GM11168 (cell line): ENCODE data around the gene MCM3AP.

ENCODE experiments used
- in situ Hi-C: fragments of 300-500 bp; cut with MboI; formaldehyde crosslinking; loops from one replicate; pipeline ENCODE4 v1.12.0; 2022; ENCODE audit warnings: low sequenced_read_pairs; ENCODE audit not compliant: unreplicated experiment

The MCM3AP gene

DNA sequence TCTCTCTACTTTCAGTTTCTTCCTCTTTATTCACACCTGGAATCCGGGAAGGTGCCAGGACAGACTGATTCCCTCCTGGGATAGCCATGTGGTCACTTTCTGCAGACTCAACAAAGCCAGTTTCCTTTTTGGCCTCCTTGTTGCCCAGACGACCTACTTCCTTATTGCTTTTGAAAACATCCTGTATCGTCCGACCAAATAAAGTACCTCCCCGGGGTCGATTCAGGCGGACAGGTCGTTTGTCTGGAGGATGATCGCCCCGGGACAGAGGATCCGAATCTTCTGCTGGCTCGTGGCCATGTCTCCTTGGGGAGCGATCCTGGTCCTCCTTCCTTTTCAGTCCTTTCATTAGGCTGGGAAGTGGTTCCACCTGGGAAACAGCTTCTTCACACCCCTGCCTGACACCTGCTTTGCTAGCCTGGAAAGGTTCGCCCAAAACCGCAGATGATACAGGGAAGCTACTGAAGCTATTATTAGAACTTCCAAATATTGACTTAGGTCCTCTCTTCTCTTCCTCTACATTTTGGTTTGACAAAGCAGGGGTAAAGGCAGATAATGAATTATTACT is 1.2 kb downstream of the MCM3AP start:
- in situ Hi-C loops, result no loop called here

GRCh38 chr21:46274797-46275390 is 10.5 kb downstream of the MCM3AP start:
- in situ Hi-C loops, result no loop called here

- in situ Hi-C loops, result no loop called here
These were observed 12.1 kb downstream of the MCM3AP start for GRCh38 chr21:46273341-46273740.

DNA sequence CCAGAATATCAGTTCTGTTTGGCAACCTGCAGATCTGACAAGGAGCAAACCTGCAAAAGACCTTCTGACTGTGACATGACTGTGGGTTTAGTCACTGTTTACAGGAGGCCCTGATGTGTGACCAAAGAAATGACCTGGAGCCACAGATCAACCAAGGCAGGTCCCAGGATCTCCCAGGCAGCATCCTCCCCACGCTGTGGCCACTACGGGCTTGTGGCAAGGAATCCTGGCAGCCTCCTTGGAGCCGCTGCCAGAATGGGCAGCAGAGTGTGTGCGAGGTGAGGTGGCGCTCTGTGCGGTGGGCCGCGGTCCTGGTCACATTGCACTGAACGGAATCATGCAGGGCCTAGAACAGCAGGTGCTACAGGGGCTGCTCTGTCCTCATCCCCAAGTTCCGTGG is 15.9 kb downstream of the MCM3AP start:
- in situ Hi-C loops, result no loop called here

DNA sequence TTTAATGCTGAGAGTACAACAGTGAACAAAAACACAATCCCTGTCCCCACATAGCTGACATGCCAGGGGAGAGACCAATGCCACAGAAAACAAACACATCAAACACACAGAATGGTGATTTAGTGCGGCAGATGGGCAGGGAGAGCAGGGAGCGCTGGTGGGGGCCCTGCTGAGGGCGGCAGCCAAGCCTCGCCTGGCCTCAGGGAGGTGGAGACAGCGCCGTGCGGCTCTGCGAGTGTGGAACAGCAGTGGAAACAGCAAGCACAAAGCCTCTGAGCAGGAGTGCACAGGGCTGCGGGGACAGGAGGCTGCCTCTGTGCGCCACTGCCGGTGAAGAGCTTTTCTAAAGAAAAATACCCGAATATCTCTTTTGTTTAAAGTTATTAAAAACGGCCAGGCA is 17.0 kb downstream of the MCM3AP start:
- in situ Hi-C loops, result no loop called here

GRCh38 chr21:46266946-46267345 is 18.5 kb downstream of the MCM3AP start:
- in situ Hi-C loops, result no loop called here

- in situ Hi-C loops, result no loop called here
These were observed 19.5 kb downstream of the MCM3AP start for GRCh38 chr21:46265736-46266525.

- in situ Hi-C loops, result no loop called here
These were observed 20.7 kb downstream of the MCM3AP start for GRCh38 chr21:46264690-46265144.

GRCh38 chr21:46264046-46264689 is 21.2 kb downstream of the MCM3AP start:
- in situ Hi-C loops, result no loop called here

GRCh38 chr21:46256501-46256994 is 28.9 kb downstream of the MCM3AP start:
- in situ Hi-C loops, result no loop called here

DNA sequence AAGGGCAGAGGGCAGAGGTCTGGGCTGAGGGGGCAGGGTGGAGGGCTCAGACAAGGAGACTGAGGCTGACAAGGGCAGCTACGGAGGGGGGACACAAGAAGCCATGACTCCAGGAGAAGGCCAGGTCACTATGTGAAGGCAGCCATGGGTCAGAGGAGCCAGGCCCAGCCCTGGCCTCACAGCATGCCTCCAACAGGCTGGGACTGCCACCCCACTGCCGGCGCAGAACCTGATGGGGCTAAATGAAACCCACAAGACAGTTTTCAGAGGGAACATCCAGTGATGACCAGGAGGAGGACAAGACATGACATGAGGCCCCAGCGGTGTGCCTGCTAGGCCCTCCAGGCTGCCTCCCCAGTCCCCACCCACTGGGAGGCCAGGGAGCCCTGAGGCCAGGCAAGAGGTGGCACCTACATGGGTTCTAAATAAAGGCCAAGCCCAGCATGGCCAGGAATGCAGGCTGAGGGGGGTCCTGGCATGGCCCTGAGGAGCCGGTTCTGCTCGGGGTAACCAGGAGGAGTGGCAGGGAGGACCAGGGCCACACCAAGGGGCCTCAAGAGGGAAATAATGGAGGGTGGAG is 29.6 kb downstream of the MCM3AP start:
- in situ Hi-C loops, result no loop called here

DNA sequence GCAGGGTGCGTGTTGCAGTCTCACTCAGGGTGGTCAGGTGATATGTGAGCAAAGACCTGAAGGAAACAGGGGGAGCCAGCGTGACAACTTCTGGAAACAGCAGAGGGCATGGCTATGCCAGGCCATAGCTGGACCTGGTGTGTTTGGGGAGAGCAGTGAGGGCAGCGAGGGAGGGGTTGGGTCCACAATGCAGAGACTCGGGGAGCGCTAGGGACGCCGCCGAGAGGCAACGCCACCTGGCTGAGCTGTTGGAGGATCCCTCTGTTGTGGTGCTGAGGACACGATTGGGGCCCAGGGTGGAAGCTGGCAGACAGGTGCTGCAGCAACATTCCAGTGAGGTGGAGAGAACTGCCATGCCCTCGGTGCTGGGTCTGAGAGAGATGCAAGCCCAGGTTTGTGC is 30.2 kb downstream of the MCM3AP start:
- in situ Hi-C loops, result no loop called here

GRCh38 chr21:46254208-46254975 is 31.0 kb downstream of the MCM3AP start:
- in situ Hi-C loops, result no loop called here

DNA sequence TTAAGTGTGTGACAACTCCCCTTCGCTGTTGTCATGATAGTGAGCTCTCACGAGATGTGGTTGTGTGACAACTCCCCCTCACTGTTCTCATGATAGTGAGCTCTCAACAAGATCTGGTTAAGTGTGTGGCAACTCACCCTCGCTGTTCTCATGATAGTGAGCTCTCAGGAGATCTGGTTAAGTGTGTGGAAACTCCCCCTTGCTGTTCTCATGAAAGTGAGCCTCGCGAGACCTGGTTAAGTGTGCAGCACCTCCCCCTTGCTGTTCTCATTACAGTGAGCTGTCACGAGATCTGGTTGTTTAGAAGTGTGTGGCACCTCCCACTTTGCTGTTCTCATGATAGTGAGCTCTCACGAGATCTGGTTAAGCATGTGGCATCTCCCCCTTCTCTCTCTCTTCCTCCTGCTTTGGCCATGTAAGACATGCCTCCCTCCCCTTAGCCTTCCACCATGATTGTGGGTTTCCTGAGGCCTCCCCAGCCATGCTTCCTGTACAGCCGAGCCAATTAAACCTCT is 31.7 kb downstream of the MCM3AP start:
- in situ Hi-C loops, result no loop called here

DNA sequence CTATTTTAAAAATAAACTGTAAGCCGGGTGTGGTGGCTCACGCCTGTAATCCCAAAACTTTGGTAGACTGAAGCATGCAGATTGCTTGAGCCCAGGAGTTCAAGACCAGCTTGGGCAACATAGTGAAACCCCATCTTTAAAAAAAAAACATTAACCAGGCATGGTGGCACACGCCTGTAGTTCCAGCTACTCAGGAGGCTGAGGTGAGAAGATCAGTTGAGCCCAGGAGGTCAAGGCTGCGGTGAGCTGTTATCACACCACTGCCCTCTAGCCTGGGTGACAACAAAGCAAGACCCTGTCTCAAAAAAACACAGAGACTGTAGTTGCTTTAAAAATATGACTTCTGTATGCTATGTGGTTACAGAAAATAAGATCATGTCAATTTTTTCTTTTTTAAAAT is 32.6 kb downstream of the MCM3AP start:
- in situ Hi-C loops, result no loop called here

- in situ Hi-C loops, result no loop called here
These were observed 35.2 kb downstream of the MCM3AP start for GRCh38 chr21:46250146-46250725.

DNA sequence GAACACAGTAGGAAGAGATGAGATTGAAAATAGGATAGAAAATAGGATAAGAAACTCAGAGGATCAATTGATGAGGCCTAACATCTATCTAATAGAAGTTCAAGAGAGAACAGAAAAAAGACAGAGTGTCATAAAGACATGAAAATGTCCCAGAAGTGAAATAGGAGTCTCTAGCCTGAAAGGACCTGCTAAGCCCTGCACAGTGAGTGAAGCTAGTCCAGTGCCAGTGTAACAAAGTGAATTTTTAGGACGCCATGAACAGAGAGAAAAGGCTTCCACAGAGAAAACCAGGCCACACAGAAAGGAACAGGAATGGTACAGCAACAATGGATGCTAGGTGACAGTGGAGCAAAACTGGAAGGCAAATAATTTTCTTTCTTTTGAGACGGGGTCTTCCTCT is 36.6 kb downstream of the MCM3AP start:
- in situ Hi-C loops, result no loop called here

DNA sequence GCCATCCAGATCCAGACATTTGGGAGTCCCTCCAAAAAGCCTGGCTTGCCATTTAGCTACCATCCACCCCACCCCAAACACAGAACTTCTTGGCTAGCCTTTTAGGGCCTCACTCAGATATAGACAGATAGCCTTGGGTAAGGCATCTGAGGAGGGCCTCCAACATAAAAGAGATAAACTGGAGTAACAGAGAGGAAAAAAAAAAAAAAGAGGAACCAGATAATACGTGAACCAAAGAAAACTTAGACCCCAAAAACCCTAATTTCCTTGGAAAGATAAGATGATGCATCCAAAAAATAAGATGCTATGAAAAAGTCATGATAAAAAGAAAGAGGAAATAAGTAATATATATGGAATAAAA is 37.0 kb downstream of the MCM3AP start:
- in situ Hi-C loops, result no loop called here

- in situ Hi-C loops, result no loop called here
These were observed 37.6 kb downstream of the MCM3AP start for GRCh38 chr21:46247699-46248421.
